ENCODE results near the gene ATMIN. TPM values are rescaled to one million over a fixed set of nuclear protein-coding genes. Genes with fewer than 3 reads are reported as not detected.

ATMIN gene
- 31.2 and 32.3 TPM in 2 replicates for total RNA-seq

DNA sequence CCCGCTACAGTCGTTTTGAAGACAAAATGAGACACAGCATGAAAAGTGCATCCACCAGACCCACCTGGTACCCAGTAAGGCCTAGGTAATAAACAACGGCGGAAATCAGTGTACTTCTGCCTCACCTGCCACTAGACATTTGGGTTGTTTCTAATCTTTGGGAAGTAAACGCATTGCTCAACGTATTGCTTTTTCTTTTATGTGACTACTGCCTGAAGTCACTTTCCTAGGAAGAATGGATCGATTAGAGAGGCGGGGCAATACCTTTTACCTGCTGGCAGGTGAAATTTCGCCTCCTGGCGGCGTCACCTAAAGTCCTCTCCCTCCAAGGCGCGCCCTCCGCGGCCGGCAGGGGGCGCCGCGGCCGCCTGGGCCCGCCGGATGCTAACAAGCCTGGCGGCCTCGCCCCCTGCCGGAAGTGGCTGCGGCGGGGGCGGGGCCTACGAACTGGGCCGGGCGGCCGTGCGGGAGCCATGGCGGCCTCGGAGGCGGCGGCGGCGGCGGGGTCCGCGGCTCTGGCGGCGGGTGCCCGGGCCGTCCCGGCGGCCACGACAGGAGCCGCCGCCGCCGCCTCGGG is at the start of gene ATMIN:
Gene ATMIN (plus strand): TSS at position 445 of the 577 bp plus-strand sequence. CDS start 29 bp downstream, at position 474.
- intact Hi-C loops (cut with micrococcal nuclease) = loop anchor here (1.0 kb wide), 7 partner anchors 28 to 703 kb away; partner anchors contain the start of genes CENPN, GAN and GCSH
- Mint-ChIP-seq H3K36me3 (ENCODE audit: low read depth) (peaks cover 17% of the 10 kb centered on the region), H3K4me3 (peak within 1 kb of the TSS; percentile 88), H3K9me3 (no peaks in the 10 kb centered on the region), H3K27ac (peak within 1 kb of the TSS; percentile 65), H3K27me3 (ENCODE audit: insufficient read depth) (no peaks in the 10 kb centered on the region), H3K4me1 (ENCODE audit: low read depth) (peaks cover 27% of the 10 kb centered on the region)
- peak; percentile 85 for DNase-seq (ENCODE audit: low spot score)

- Mint-ChIP-seq H3K27me3 (ENCODE audit: insufficient read depth) (no peaks in the 10 kb centered on the region), H3K36me3 (ENCODE audit: low read depth) (peaks cover 19% of the 10 kb centered on the region), H3K9me3 (no peaks in the 10 kb centered on the region), H3K4me3 (no peak overlapping the region), H3K4me1 (ENCODE audit: low read depth) (peaks cover 38% of the 10 kb centered on the region), H3K27ac (no peak overlapping the region)
- intact Hi-C loops (cut with micrococcal nuclease) = no loop called here
- DNase-seq (ENCODE audit: low spot score) = no peak
Measured at GRCh38 chr16:80986557-80986956, 49.1 kb upstream of the ATMIN start.

DNA sequence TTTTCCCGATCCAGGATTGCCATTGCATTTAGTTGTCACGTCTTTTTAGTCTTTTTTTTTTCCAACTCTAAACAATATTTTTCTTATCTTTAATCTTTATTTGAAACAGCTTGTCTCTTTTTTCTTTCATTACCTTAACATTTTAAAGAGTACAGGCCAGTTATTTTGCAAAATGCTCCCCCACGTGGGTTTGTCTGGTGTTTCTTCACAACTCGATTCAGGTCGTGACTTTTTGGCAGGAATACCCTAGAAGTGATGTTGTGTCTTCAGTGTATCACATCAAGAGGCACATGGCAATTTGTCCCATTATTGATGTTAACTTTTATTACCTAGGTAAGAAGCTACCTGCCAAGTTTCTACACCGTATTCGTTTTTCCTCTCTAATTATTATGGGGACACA is 46.9 kb upstream of the ATMIN start:
- Mint-ChIP-seq H3K27ac (no peak overlapping the region), H3K4me3 (no peak overlapping the region), H3K4me1 (ENCODE audit: low read depth) (peaks cover 52% of the 10 kb centered on the region), H3K9me3 (no peaks in the 10 kb centered on the region), H3K27me3 (ENCODE audit: insufficient read depth) (no peaks in the 10 kb centered on the region), H3K36me3 (ENCODE audit: low read depth) (peaks cover 31% of the 10 kb centered on the region)
- no peak for DNase-seq (ENCODE audit: low spot score)
- intact Hi-C loops (cut with micrococcal nuclease) = no loop called here

GRCh38 chr16:80989801-80990200 is 45.8 kb upstream of the ATMIN start:
- no peaks in the 10 kb centered on the region for H3K27me3 Mint-ChIP-seq (ENCODE audit: insufficient read depth)
- no peak for DNase-seq (ENCODE audit: low spot score)
- H3K27ac Mint-ChIP-seq = no peak overlapping the region
- peaks cover 38% of the 10 kb centered on the region for H3K36me3 Mint-ChIP-seq (ENCODE audit: low read depth)
- peaks cover 56% of the 10 kb centered on the region for H3K4me1 Mint-ChIP-seq (ENCODE audit: low read depth)
- intact Hi-C loops (cut with micrococcal nuclease) = no loop called here
- no peaks in the 10 kb centered on the region for H3K9me3 Mint-ChIP-seq
- H3K4me3 Mint-ChIP-seq = no peak overlapping the region

GRCh38 chr16:80990577-80990976 is 45.1 kb upstream of the ATMIN start:
- intact Hi-C loops (cut with micrococcal nuclease) = no loop called here
- H3K27me3 Mint-ChIP-seq (ENCODE audit: insufficient read depth) = no peaks in the 10 kb centered on the region
- no peak overlapping the region for H3K27ac Mint-ChIP-seq
- DNase-seq (ENCODE audit: low spot score) = no peak
- peaks cover 38% of the 10 kb centered on the region for H3K36me3 Mint-ChIP-seq (ENCODE audit: low read depth)
- no peak overlapping the region for H3K4me3 Mint-ChIP-seq
- no peaks in the 10 kb centered on the region for H3K9me3 Mint-ChIP-seq
- peaks cover 53% of the 10 kb centered on the region for H3K4me1 Mint-ChIP-seq (ENCODE audit: low read depth)

- no peak for DNase-seq (ENCODE audit: low spot score)
- intact Hi-C loops (cut with micrococcal nuclease) = no loop called here
- no peak overlapping the region for H3K27ac Mint-ChIP-seq
- H3K4me3 Mint-ChIP-seq = no peak overlapping the region
- H3K4me1 Mint-ChIP-seq (ENCODE audit: low read depth) = peaks cover 50% of the 10 kb centered on the region
- H3K9me3 Mint-ChIP-seq = no peaks in the 10 kb centered on the region
- peaks cover 38% of the 10 kb centered on the region for H3K36me3 Mint-ChIP-seq (ENCODE audit: low read depth)
- no peaks in the 10 kb centered on the region for H3K27me3 Mint-ChIP-seq (ENCODE audit: insufficient read depth)
Measured at GRCh38 chr16:80990978-80991377, 44.7 kb upstream of the ATMIN start.

- Mint-ChIP-seq H3K36me3 (ENCODE audit: low read depth) (peaks cover 36% of the 10 kb centered on the region), H3K27ac (no peak overlapping the region), H3K9me3 (no peaks in the 10 kb centered on the region), H3K4me1 (ENCODE audit: low read depth) (peaks cover 48% of the 10 kb centered on the region), H3K27me3 (ENCODE audit: insufficient read depth) (no peaks in the 10 kb centered on the region), H3K4me3 (no peak overlapping the region)
- intact Hi-C loops (cut with micrococcal nuclease) = no loop called here
- no peak for DNase-seq (ENCODE audit: low spot score)
Measured at GRCh38 chr16:80991792-80992430, 43.7 kb upstream of the ATMIN start.

DNA sequence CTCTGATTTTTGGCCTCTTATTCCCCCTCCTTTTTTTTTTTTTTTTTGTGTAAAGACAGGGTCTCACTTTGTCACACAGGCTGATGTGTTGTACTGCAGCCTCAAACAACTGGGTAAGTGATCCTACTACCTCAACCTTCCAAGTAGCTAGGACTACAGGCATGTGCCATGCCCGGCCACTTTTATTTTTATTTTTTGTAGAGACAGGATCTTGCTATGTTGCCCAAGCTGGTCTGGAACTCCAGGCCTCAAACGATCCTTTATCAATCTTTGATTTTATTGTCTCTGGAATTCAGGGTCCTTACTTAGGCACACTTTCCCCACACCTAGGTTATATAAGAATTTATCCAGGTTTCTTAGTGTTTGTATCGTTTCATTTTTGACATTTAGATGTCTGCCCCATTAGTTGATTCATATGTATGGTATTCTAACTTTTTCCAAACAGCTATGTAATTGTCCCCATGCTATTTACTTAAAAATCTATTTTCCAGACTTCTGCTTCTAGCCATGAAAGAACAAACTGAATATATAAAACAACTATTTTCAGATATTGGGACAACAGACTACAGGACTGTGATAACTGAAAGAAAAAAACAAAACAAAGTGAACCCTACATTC is 42.9 kb upstream of the ATMIN start:
- Mint-ChIP-seq H3K27me3 (ENCODE audit: insufficient read depth) (no peaks in the 10 kb centered on the region), H3K4me3 (no peak overlapping the region), H3K4me1 (ENCODE audit: low read depth) (peaks cover 51% of the 10 kb centered on the region), H3K36me3 (ENCODE audit: low read depth) (peaks cover 33% of the 10 kb centered on the region), H3K9me3 (no peaks in the 10 kb centered on the region), H3K27ac (no peak overlapping the region)
- intact Hi-C loops (cut with micrococcal nuclease) = no loop called here
- DNase-seq (ENCODE audit: low spot score) = no peak

DNA sequence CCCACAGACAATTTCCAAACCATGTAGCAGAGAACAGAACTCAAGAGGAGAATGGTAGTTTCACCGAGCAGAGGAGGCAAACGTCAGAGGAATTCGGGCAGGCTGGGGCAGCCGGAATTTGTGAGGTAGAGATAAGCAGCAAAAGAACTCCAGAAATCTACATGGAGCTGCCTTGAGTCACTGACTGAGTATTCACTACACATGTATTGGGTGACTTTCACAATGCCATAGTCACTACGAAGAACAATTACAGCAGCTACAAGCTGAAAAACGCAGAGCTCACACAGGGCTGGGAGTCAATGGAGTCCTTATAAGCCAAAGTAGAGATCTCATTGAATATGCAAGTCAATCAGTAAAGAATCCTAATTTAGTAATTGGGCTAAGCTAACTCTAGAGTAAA is 42.3 kb upstream of the ATMIN start:
- intact Hi-C loops (cut with micrococcal nuclease) = no loop called here
- DNase-seq (ENCODE audit: low spot score) = no peak
- peaks cover 56% of the 10 kb centered on the region for H3K4me1 Mint-ChIP-seq (ENCODE audit: low read depth)
- H3K27ac Mint-ChIP-seq = no peak overlapping the region
- no peaks in the 10 kb centered on the region for H3K27me3 Mint-ChIP-seq (ENCODE audit: insufficient read depth)
- H3K36me3 Mint-ChIP-seq (ENCODE audit: low read depth) = peaks cover 33% of the 10 kb centered on the region
- H3K4me3 Mint-ChIP-seq = no peak overlapping the region
- H3K9me3 Mint-ChIP-seq = no peaks in the 10 kb centered on the region

GRCh38 chr16:80993834-80994233 is 41.8 kb upstream of the ATMIN start:
- H3K27ac Mint-ChIP-seq = no peak overlapping the region
- intact Hi-C loops (cut with micrococcal nuclease) = no loop called here
- H3K9me3 Mint-ChIP-seq = no peaks in the 10 kb centered on the region
- H3K27me3 Mint-ChIP-seq (ENCODE audit: insufficient read depth) = no peaks in the 10 kb centered on the region
- peaks cover 61% of the 10 kb centered on the region for H3K4me1 Mint-ChIP-seq (ENCODE audit: low read depth)
- no peak overlapping the region for H3K4me3 Mint-ChIP-seq
- DNase-seq (ENCODE audit: low spot score) = no peak
- peaks cover 35% of the 10 kb centered on the region for H3K36me3 Mint-ChIP-seq (ENCODE audit: low read depth)

GRCh38 chr16:80994451-80994850 is 41.2 kb upstream of the ATMIN start:
- Mint-ChIP-seq H3K36me3 (ENCODE audit: low read depth) (peaks cover 41% of the 10 kb centered on the region), H3K9me3 (no peaks in the 10 kb centered on the region), H3K27me3 (ENCODE audit: insufficient read depth) (no peaks in the 10 kb centered on the region), H3K4me1 (ENCODE audit: low read depth) (peaks cover 64% of the 10 kb centered on the region), H3K27ac (no peak overlapping the region), H3K4me3 (no peak overlapping the region)
- intact Hi-C loops (cut with micrococcal nuclease) = no loop called here
- no peak for DNase-seq (ENCODE audit: low spot score)

DNA sequence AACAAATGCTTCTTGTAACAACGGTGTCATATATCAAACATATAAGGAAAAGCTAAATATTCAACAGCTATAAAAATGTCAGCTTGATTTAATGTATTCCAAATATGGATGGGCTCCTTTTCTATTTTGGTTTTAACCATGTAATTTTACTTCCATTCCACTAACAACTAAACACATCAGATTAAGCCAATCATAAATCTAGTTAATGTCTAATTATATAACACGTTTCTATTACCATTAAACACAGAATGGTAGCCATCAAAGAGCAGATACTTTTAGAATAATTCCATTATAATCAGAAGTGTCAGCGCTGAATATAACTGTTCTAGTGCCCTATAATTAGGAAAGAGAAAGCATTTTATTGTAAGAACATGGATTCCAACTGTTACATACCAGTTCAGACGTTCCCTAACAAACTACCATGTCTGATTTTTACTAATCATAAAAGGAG is 38.9 kb upstream of the ATMIN start:
- no peaks in the 10 kb centered on the region for H3K9me3 Mint-ChIP-seq
- no peak for DNase-seq (ENCODE audit: low spot score)
- peaks cover 43% of the 10 kb centered on the region for H3K36me3 Mint-ChIP-seq (ENCODE audit: low read depth)
- peak overlapping the region; percentile 75 for H3K4me3 Mint-ChIP-seq
- H3K27ac Mint-ChIP-seq = peak overlapping the region; percentile 83
- no peaks in the 10 kb centered on the region for H3K27me3 Mint-ChIP-seq (ENCODE audit: insufficient read depth)
- peaks cover 62% of the 10 kb centered on the region for H3K4me1 Mint-ChIP-seq (ENCODE audit: low read depth)
- intact Hi-C loops (cut with micrococcal nuclease) = loop anchor here (2.0 kb wide), 1 partner anchor 14 kb away; no protein-coding TSS in a partner anchor

DNA sequence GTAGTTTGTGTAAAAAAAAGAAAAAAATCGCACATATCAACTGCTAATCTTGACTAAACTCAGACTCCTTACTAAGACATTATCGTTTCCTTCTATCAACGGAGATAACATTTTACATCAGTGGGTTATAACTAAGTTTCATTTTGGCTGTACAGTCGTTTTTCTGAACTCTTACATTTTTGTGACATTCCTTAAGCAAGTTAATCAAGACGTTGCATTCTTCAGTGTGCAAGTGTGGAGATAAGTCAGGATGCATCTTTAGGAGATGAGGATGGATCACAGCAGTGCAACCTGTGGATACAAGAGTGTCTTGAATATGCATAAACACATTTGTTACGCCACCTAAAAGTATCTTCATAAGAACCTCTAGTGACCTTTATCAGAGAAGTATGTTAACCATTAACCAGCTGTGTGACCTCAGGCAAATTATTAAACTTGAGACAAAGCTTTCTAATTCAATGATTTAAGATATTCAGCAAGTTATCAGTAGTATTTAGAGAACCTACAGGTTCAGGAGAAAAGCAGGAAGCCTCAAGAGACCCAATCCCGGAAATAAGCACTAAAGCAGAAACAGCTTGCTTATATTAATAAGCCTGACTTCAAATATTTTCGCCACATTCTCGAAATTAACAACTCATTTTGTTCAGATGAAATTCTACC is 38.4 kb upstream of the ATMIN start:
- H3K27me3 Mint-ChIP-seq (ENCODE audit: insufficient read depth) = no peaks in the 10 kb centered on the region
- H3K9me3 Mint-ChIP-seq = no peaks in the 10 kb centered on the region
- H3K36me3 Mint-ChIP-seq (ENCODE audit: low read depth) = peaks cover 42% of the 10 kb centered on the region
- intact Hi-C loops (cut with micrococcal nuclease) = loop anchor here (2.0 kb wide), 1 partner anchor 14 kb away; no protein-coding TSS in a partner anchor
- DNase-seq (ENCODE audit: low spot score) = no peak
- peak overlapping the region; percentile 75 for H3K4me3 Mint-ChIP-seq
- H3K27ac Mint-ChIP-seq = peak overlapping the region; percentile 83
- H3K4me1 Mint-ChIP-seq (ENCODE audit: low read depth) = peaks cover 67% of the 10 kb centered on the region
